ENCODE measurements around the gene RNASE9.
"Not testable (repeated sequence)": the region's sequence is repeated elsewhere in the genome, so short reads cannot be mapped to it uniquely, and the experiment has no call there.

DNA sequence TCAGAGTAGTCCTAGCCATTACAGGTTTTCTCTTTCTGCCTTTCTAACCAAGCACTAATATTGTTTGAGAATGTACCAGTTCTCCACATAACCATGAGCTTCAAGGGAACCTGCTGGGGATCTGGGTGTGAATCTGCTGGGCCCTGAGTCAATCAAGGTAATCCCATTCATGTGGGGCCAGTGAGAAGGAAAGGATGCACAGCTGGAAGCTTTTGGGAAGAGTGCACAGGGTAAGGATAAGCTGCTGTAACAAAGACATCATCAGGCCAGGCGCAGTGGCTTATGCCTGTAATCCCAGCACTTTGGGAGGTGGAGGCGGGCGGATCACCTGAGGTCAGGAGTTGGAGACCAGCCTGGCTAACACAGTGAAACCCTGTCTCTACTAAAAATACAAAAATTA, 34.9 kb upstream of the RNASE9 start:
- not testable (repeated sequence) for TF ChIP-seq EZH2 (IDR thresholded peaks at IDR 0.05; ENCODE audit: low read length, missing control alignments)
- TF ChIP-seq, protein P1, sequence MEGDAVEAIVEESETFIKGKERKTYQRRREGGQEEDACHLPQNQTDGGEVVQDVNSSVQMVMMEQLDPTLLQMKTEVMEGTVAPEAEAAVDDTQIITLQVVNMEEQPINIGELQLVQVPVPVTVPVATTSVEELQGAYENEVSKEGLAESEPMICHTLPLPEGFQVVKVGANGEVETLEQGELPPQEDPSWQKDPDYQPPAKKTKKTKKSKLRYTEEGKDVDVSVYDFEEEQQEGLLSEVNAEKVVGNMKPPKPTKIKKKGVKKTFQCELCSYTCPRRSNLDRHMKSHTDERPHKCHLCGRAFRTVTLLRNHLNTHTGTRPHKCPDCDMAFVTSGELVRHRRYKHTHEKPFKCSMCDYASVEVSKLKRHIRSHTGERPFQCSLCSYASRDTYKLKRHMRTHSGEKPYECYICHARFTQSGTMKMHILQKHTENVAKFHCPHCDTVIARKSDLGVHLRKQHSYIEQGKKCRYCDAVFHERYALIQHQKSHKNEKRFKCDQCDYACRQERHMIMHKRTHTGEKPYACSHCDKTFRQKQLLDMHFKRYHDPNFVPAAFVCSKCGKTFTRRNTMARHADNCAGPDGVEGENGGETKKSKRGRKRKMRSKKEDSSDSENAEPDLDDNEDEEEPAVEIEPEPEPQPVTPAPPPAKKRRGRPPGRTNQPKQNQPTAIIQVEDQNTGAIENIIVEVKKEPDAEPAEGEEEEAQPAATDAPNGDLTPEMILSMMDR (conservative IDR thresholded peaks at IDR 0.05 in 1 of 2, IDR thresholded peaks at IDR 0.05 in 1 of 2; ENCODE audit: low read depth in 1 of 2, low read length in 2 of 2): not testable (repeated sequence)

Data from fibroblast of lung (primary cell).